ENCODE measurements around the gene NFATC2IP. TPM values are rescaled to one million over a fixed set of nuclear protein-coding genes. Genes with fewer than 3 reads are reported as not detected.

NFATC2IP gene
- total and polyA plus RNA-seq, 10 of the 15 experiments (the other 5 are each of a cell fraction or from before 2014, with no cell fraction given), result 12.2 to 93.9 (median 46.9) TPM

- TF ChIP-seq, protein P1, sequence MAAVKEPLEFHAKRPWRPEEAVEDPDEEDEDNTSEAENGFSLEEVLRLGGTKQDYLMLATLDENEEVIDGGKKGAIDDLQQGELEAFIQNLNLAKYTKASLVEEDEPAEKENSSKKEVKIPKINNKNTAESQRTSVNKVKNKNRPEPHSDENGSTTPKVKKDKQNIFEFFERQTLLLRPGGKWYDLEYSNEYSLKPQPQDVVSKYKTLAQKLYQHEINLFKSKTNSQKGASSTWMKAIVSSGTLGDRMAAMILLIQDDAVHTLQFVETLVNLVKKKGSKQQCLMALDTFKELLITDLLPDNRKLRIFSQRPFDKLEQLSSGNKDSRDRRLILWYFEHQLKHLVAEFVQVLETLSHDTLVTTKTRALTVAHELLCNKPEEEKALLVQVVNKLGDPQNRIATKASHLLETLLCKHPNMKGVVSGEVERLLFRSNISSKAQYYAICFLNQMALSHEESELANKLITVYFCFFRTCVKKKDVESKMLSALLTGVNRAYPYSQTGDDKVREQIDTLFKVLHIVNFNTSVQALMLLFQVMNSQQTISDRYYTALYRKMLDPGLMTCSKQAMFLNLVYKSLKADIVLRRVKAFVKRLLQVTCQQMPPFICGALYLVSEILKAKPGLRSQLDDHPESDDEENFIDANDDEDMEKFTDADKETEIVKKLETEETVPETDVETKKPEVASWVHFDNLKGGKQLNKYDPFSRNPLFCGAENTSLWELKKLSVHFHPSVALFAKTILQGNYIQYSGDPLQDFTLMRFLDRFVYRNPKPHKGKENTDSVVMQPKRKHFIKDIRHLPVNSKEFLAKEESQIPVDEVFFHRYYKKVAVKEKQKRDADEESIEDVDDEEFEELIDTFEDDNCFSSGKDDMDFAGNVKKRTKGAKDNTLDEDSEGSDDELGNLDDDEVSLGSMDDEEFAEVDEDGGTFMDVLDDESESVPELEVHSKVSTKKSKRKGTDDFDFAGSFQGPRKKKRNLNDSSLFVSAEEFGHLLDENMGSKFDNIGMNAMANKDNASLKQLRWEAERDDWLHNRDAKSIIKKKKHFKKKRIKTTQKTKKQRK (IDR thresholded peaks at IDR 0.05; ENCODE audit: low read depth, low read length), result no peak
- TF ChIP-seq, protein P2, sequence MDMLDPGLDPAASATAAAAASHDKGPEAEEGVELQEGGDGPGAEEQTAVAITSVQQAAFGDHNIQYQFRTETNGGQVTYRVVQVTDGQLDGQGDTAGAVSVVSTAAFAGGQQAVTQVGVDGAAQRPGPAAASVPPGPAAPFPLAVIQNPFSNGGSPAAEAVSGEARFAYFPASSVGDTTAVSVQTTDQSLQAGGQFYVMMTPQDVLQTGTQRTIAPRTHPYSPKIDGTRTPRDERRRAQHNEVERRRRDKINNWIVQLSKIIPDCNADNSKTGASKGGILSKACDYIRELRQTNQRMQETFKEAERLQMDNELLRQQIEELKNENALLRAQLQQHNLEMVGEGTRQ (IDR thresholded peaks at IDR 0.05; ENCODE audit: borderline replicate concordance, low read depth, low read length), result no peak
- TF ChIP-seq STAT3 (IDR thresholded peaks at IDR 0.05; ENCODE audit: low read depth, low read length), result no peak
- peak; percentile 57 for TF ChIP-seq RUNX3 (IDR thresholded peaks at IDR 0.05; ENCODE audit: low read length)
- peak in 1 of 2 experiments; percentile 32; a peak in 1 of 4 replicates for TF ChIP-seq BHLHE40 (IDR thresholded peaks at IDR 0.05; ENCODE audit: borderline replicate concordance in 1 of 2, low read depth in 2 of 2, low read length in 1 of 2)
- no peak for TF ChIP-seq E2F4 (IDR thresholded peaks at IDR 0.05; ENCODE audit: low read depth, low read length)
- TF ChIP-seq IKZF2 (IDR thresholded peaks at IDR 0.05), result peak; percentile 84 to 85; a peak in 3 of 4 replicates
- TF ChIP-seq RB1 (IDR thresholded peaks at IDR 0.05; ENCODE audit: borderline replicate concordance), result 0 out of 2 replicates have a peak, but pooled peaks have one; percentile 41
- TF ChIP-seq DPF2 (IDR thresholded peaks at IDR 0.05), result peak; percentile 73
- TF ChIP-seq, protein P3, sequence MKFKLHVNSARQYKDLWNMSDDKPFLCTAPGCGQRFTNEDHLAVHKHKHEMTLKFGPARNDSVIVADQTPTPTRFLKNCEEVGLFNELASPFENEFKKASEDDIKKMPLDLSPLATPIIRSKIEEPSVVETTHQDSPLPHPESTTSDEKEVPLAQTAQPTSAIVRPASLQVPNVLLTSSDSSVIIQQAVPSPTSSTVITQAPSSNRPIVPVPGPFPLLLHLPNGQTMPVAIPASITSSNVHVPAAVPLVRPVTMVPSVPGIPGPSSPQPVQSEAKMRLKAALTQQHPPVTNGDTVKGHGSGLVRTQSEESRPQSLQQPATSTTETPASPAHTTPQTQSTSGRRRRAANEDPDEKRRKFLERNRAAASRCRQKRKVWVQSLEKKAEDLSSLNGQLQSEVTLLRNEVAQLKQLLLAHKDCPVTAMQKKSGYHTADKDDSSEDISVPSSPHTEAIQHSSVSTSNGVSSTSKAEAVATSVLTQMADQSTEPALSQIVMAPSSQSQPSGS (IDR thresholded peaks at IDR 0.05; ENCODE audit: low read length), result no peak
- peak; percentile 96 for TF ChIP-seq GATAD2B (conservative IDR thresholded peaks at IDR 0.05; ENCODE audit: low read depth)
- peak; percentile 83; the same call in 1 of the 2 replicates for TF ChIP-seq TCF12 (IDR thresholded peaks at IDR 0.05; ENCODE audit: low read depth, low read length)
- TF ChIP-seq CEBPB (IDR thresholded peaks at IDR 0.05; ENCODE audit: borderline replicate concordance in 1 of 2, low read depth in 2 of 2, low read length in 2 of 2), result no peak
- TF ChIP-seq STAT1 (conservative IDR thresholded peaks at IDR 0.05), result no peak
- TF ChIP-seq ATF7 (IDR thresholded peaks at IDR 0.05; ENCODE audit: low read depth), result peak; percentile 56
- no peak for TF ChIP-seq RAD21 (IDR thresholded peaks at IDR 0.05; ENCODE audit: insufficient read depth, low read depth, low read length)
Measured at GRCh38 chr16:28930652-28931051, 20.1 kb upstream of the NFATC2IP start (continued).
